Measurements from ENCODE around the gene HTT. TPM values are rescaled to one million over a fixed set of nuclear protein-coding genes. Genes with fewer than 3 reads are reported as not detected.

The HTT gene
- total RNA-seq, 1 experiment from 2014 or later = 37.4 TPM

- no peaks in the 10 kb centered on the region for H3K79me2 ChIP-seq (ENCODE audit: insufficient read depth, low read length)
- RAD21 ChIA-PET (ENCODE audit: low non-redundant PET in 1 of 2, low total read pairs in 2 of 2, uncharacterized antibody in 2 of 2, unreplicated experiment in 2 of 2) = no interaction called here
- no peaks in the 10 kb centered on the region for H3K27me3 ChIP-seq (ENCODE audit: insufficient read depth, low read length)
- no peak overlapping the region for H3K9ac ChIP-seq (ENCODE audit: low read length)
- no peak overlapping the region for H3K4me3 ChIP-seq (replicated peaks in 1 of 2; ENCODE audit: low read depth in 1 of 2, low read length in 2 of 2)
- H3K9me3 ChIP-seq (ENCODE audit: control insufficient read depth in 1 of 2, insufficient read depth in 1 of 2, low read depth in 1 of 2, low read length in 2 of 2) = no peaks in the 10 kb centered on the region
- H4K20me1 ChIP-seq (ENCODE audit: insufficient read depth) = no peaks in the 10 kb centered on the region
- ATAC-seq (no peak), DNase-seq (ENCODE audit: low read depth, low spot score) (no peak)
- no peaks in the 10 kb centered on the region for H3K36me3 ChIP-seq (ENCODE audit: control insufficient read depth in 1 of 2, insufficient read depth in 2 of 2, low read length in 2 of 2)
- CTCF ChIA-PET = interaction anchor here (1.3 kb wide), 1 partner anchor 274 kb away, joined by 6 read pairs; no protein-coding TSS in a partner anchor
- H3K9me2 ChIP-seq (ENCODE audit: insufficient read depth) = no peaks in the 10 kb centered on the region
- H2AFZ ChIP-seq (ENCODE audit: low read depth, low read length, poor library complexity, severe bottlenecking) = no peak overlapping the region
- H3K4me2 ChIP-seq (ENCODE audit: low read length) = peak overlapping the region; percentile 56
- intact Hi-C loops (cut with micrococcal nuclease) = loop anchor here (1.0 to 2.0 kb wide), 3 partner anchors 60 to 273 kb away; no protein-coding TSS in a partner anchor
- no peak overlapping the region for H3K27ac ChIP-seq (ENCODE audit: low read depth, low read length)
- no TSS peak for BruUV-seq (replicated peaks)
- no peak for TF ChIP-seq ELF1 (IDR thresholded peaks at IDR 0.05; ENCODE audit: borderline replicate concordance, low read depth)
- TF ChIP-seq JUND (IDR thresholded peaks at IDR 0.05) = no peak
- TF ChIP-seq CEBPB (IDR thresholded peaks at IDR 0.05; ENCODE audit: low read depth) = no peak
- peaks cover 0 to 10% of the 10 kb centered on the region in 2 experiments; a peak in 2 of 4 replicates for H3K4me1 ChIP-seq (ENCODE audit: control insufficient read depth in 1 of 2, insufficient read depth in 2 of 2, low read length in 2 of 2)
- POLR2A ChIA-PET = no interaction called here
These were observed 36.5 kb upstream of the HTT start for GRCh38 chr4:3037957-3038461.

GRCh38 chr4:3039706-3040366, 34.6 kb upstream of the HTT start:
- Histone ChIP-seq H3K4me1 (ENCODE audit: control insufficient read depth in 1 of 2, insufficient read depth in 2 of 2, low read length in 2 of 2) (peaks cover 0 to 10% of the 10 kb centered on the region in 2 experiments; a peak in 2 of 4 replicates), H3K9me2 (ENCODE audit: insufficient read depth) (no peaks in the 10 kb centered on the region), H2AFZ (ENCODE audit: low read depth, low read length, poor library complexity, severe bottlenecking) (no peak overlapping the region), H3K9ac (ENCODE audit: low read length) (no peak overlapping the region), H3K4me3 (replicated peaks in 1 of 2; ENCODE audit: low read depth in 1 of 2, low read length in 2 of 2) (no peak overlapping the region), H3K27ac (ENCODE audit: low read depth, low read length) (no peak overlapping the region), H3K79me2 (ENCODE audit: insufficient read depth, low read length) (no peaks in the 10 kb centered on the region), H3K4me2 (ENCODE audit: low read length) (no peak overlapping the region), H3K36me3 (ENCODE audit: control insufficient read depth in 1 of 2, insufficient read depth in 2 of 2, low read length in 2 of 2) (no peaks in the 10 kb centered on the region), H3K27me3 (ENCODE audit: insufficient read depth, low read length) (no peaks in the 10 kb centered on the region), H4K20me1 (ENCODE audit: insufficient read depth) (no peaks in the 10 kb centered on the region), H3K9me3 (ENCODE audit: control insufficient read depth in 1 of 2, insufficient read depth in 1 of 2, low read depth in 1 of 2, low read length in 2 of 2) (no peaks in the 10 kb centered on the region)
- intact Hi-C loops (cut with micrococcal nuclease) = no loop called here
- DNase-seq (ENCODE audit: low read depth, low spot score) (no peak), ATAC-seq (no peak)
- no TSS peak for BruUV-seq (replicated peaks)
- ChIA-PET POLR2A (interaction anchor here (0.6 kb wide), 1 partner anchor 42 kb away, joined by 3 read pairs; no protein-coding TSS in a partner anchor), RAD21 (ENCODE audit: low non-redundant PET in 1 of 2, low total read pairs in 2 of 2, uncharacterized antibody in 2 of 2, unreplicated experiment in 2 of 2) (no interaction called here), CTCF (no interaction called here)
- no peak for TF ChIP-seq ZNF274 (IDR thresholded peaks at IDR 0.05; ENCODE audit: low read depth, low read length)
- TF ChIP-seq MAX (IDR thresholded peaks at IDR 0.05) = no peak
- no peak for TF ChIP-seq EZH2 (IDR thresholded peaks at IDR 0.05)
- TF ChIP-seq JUND (IDR thresholded peaks at IDR 0.05) = no peak
- no peak for TF ChIP-seq ATF3 (IDR thresholded peaks at IDR 0.05)
- TF ChIP-seq SIN3A (IDR thresholded peaks at IDR 0.05; ENCODE audit: low read depth) = no peak
- TF ChIP-seq, protein P1, sequence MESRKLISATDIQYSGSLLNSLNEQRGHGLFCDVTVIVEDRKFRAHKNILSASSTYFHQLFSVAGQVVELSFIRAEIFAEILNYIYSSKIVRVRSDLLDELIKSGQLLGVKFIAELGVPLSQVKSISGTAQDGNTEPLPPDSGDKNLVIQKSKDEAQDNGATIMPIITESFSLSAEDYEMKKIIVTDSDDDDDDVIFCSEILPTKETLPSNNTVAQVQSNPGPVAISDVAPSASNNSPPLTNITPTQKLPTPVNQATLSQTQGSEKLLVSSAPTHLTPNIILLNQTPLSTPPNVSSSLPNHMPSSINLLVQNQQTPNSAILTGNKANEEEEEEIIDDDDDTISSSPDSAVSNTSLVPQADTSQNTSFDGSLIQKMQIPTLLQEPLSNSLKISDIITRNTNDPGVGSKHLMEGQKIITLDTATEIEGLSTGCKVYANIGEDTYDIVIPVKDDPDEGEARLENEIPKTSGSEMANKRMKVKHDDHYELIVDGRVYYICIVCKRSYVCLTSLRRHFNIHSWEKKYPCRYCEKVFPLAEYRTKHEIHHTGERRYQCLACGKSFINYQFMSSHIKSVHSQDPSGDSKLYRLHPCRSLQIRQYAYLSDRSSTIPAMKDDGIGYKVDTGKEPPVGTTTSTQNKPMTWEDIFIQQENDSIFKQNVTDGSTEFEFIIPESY (IDR thresholded peaks at IDR 0.05; ENCODE audit: extremely low read depth, insufficient replicate concordance, low read length) = no peak
- no peak for TF ChIP-seq YY1 (IDR thresholded peaks at IDR 0.05; ENCODE audit: extremely low read depth, insufficient replicate concordance, low read depth, low read length)
- TF ChIP-seq EGR1 (IDR thresholded peaks at IDR 0.05; ENCODE audit: low read depth) = no peak
- TF ChIP-seq ZFX (IDR thresholded peaks at IDR 0.05) = no peak
- TF ChIP-seq FOSL1 (IDR thresholded peaks at IDR 0.05; ENCODE audit: low read depth) = no peak
- TF ChIP-seq ELF1 (IDR thresholded peaks at IDR 0.05; ENCODE audit: borderline replicate concordance, low read depth) = no peak
- TF ChIP-seq TCF7L2 (IDR thresholded peaks at IDR 0.05; ENCODE audit: borderline replicate concordance, extremely low read depth, insufficient read depth, insufficient read length) = no peak
- no peak for TF ChIP-seq EZH2phosphoT487 (IDR thresholded peaks at IDR 0.05; ENCODE audit: borderline replicate concordance)
- no peak for TF ChIP-seq CEBPB (IDR thresholded peaks at IDR 0.05; ENCODE audit: low read depth)
- no peak for TF ChIP-seq SP1 (IDR thresholded peaks at IDR 0.05; ENCODE audit: low read depth)
- no peak for TF ChIP-seq RAD21 (IDR thresholded peaks at IDR 0.05; ENCODE audit: low read depth)
